CD14-positive monocyte (primary cell): ENCODE measurements around the gene APLF. TPM values are rescaled to one million over a fixed set of nuclear protein-coding genes. Genes with fewer than 3 reads are reported as not detected.

Experiments used
- DNase-seq, 3 donors: peaks; one replicate each; pipeline ENCODE4 v3.0.0-alpha.2; 2011 to 2022
- H2AFZ ChIP-seq: 2 replicates; pipeline ENCODE4 v1.6.0; 2012; ENCODE audit warnings: mild to moderate bottlenecking, low read depth, low read length, inconsistent platforms; ENCODE audit not compliant: insufficient read depth, poor library complexity, severe bottlenecking
- H3K27ac ChIP-seq, 2 donors: 1 replicate in 1 of 2; 2 replicates in 1 of 2; pipeline ENCODE4 v1.5.1; 2012 to 2013; ENCODE audit warnings: low read length in 2 of 2, control low read depth in 1 of 2, inconsistent platforms in 1 of 2, low read depth in 1 of 2, mild to moderate bottlenecking in 1 of 2
- H3K27me3 ChIP-seq, 2 donors: one replicate each; pipeline versions ENCODE4 v1.6.0 to v1.6.1; 2011 to 2013; ENCODE audit warnings: low read length in 2 of 2; ENCODE audit not compliant: control insufficient read depth in 2 of 2, insufficient read depth in 2 of 2
- H3K36me3 ChIP-seq, 2 donors: replicated peaks in 1 of 2; 1 replicate in 1 of 2; 2 replicates in 1 of 2; pipeline versions ENCODE4 v1.5.1 to v1.6.1; 2012 to 2013; ENCODE audit warnings: low read length in 2 of 2, control low read depth in 1 of 2, inconsistent platforms in 1 of 2, mild to moderate bottlenecking in 1 of 2; ENCODE audit not compliant: insufficient read depth in 2 of 2, control insufficient read depth in 1 of 2
- H3K4me1 ChIP-seq, 2 donors: 1 replicate in 1 of 2; 2 replicates in 1 of 2; pipeline versions ENCODE4 v1.5.1 to v1.6.1; 2012 to 2013; ENCODE audit warnings: low read length in 2 of 2, control low read depth in 1 of 2, inconsistent platforms in 1 of 2, mild to moderate bottlenecking in 1 of 2, moderate library complexity in 1 of 2; ENCODE audit not compliant: insufficient read depth in 2 of 2, control insufficient read depth in 1 of 2
- H3K4me2 ChIP-seq: replicated peaks from 2 replicates; pipeline ENCODE3; 2012; ENCODE audit warnings: low read length, moderate library complexity, mild to moderate bottlenecking; ENCODE audit not compliant: poor library complexity, severe bottlenecking; ENCODE audit errors: extremely low read depth
- H3K4me3 ChIP-seq, 3 experiments: fragments of 200-600 bp in 1 of 3; sonication (generic) in 1 of 3; replicated peaks in 1 of 3; 1 replicate in 2 of 3; 2 replicates in 1 of 3; pipeline ENCODE4 v1.5.1; 2011 to 2013; ENCODE audit warnings: low read length in 3 of 3, mild to moderate bottlenecking in 3 of 3, control low read depth in 2 of 3, low read depth in 2 of 3, inconsistent platforms in 1 of 3, moderate library complexity in 1 of 3
- H3K79me2 ChIP-seq: 2 replicates; pipeline ENCODE4 v1.6.0; 2012; ENCODE audit warnings: mild to moderate bottlenecking, control low read depth, inconsistent platforms, low read length, moderate library complexity; ENCODE audit not compliant: insufficient read depth
- H3K9ac ChIP-seq: 2 replicates; pipeline ENCODE4 v1.6.0; 2017; ENCODE audit warnings: low read length, mild to moderate bottlenecking; ENCODE audit not compliant: insufficient read depth, poor library complexity, severe bottlenecking
- H3K9me3 ChIP-seq, 2 donors: replicated peaks in 1 of 2; 1 replicate in 1 of 2; 2 replicates in 1 of 2; pipeline versions ENCODE4 v1.5.1 to v1.6.1; 2012 to 2013; ENCODE audit warnings: low read length in 2 of 2, control low read depth in 1 of 2; ENCODE audit not compliant: control insufficient read depth in 1 of 2, insufficient read depth in 1 of 2
- H4K20me1 ChIP-seq: 2 replicates; pipeline ENCODE4 v1.6.0; 2012; ENCODE audit warnings: mild to moderate bottlenecking, low read length, control low read depth, moderate library complexity; ENCODE audit not compliant: insufficient read depth
- H3K27ac Mint-ChIP-seq, 7 donors: one replicate each; pipeline ENCODE4 v1.8.0; 2020; ENCODE audit warnings: mild to moderate bottlenecking in 7 of 7, mixed read lengths in 7 of 7, moderate library complexity in 6 of 7, inconsistent platforms in 2 of 7
- H3K27me3 Mint-ChIP-seq, 3 donors: one replicate each; pipeline ENCODE4 v1.8.0; 2021 to 2022; ENCODE audit warnings: low read depth in 3 of 3, mild to moderate bottlenecking in 3 of 3, mixed read lengths in 3 of 3, moderate library complexity in 3 of 3, inconsistent platforms in 1 of 3
- H3K36me3 Mint-ChIP-seq, 2 donors: one replicate each; pipeline ENCODE4 v1.8.0; 2020; ENCODE audit warnings: mixed read lengths in 2 of 2, inconsistent platforms in 1 of 2, mild to moderate bottlenecking in 1 of 2
- H3K4me1 Mint-ChIP-seq: one replicate; pipeline ENCODE4 v1.8.0; 2020; ENCODE audit warnings: mild to moderate bottlenecking, mixed read lengths
- H3K4me3 Mint-ChIP-seq, 2 donors: one replicate each; pipeline ENCODE4 v1.8.0; 2020; ENCODE audit warnings: mild to moderate bottlenecking in 2 of 2, mixed read lengths in 2 of 2, moderate library complexity in 1 of 2
- H3K9me3 Mint-ChIP-seq, 7 donors: one replicate each; pipeline ENCODE4 v1.8.0; 2020 to 2022; ENCODE audit warnings: mixed read lengths in 7 of 7, mild to moderate bottlenecking in 6 of 7, moderate library complexity in 6 of 7, inconsistent platforms in 2 of 7
- WGBS: methylation state at CpG from one replicate; pipeline ENCODE4 v1.1.5; 2013; ENCODE audit warnings: missing lambda C conversion rate; ENCODE audit not compliant: insufficient coverage; 5-methylcytosine and 5-hydroxymethylcytosine counted together
- intact Hi-C, 2 donors: fragments of 100-400 bp; cut with micrococcal nuclease; formaldehyde crosslinking; loops; one replicate each; pipeline versions ENCODE4 v1.15.0 to v1.15.1; 2023
- polyA plus RNA-seq, 3 donors: library from polyadenylated mRNA; depleted of rRNA in 1 of 3; unstranded in 2 of 3; stranded (reverse) in 1 of 3; fragments of 300-500 nt in 2 of 3; fragments of >200 nt in 1 of 3; fragmentation: Illumina TruSeq in 2 of 3; gene quantifications; 1 replicate in 2 of 3; 2 replicates in 1 of 3; pipeline ENCODE4 v1.2.3, GENCODE V29; 2012 to 2021
- TF ChIP-seq, protein P1 (sequence below): fragments of 200-600 bp; IDR thresholded peaks from one replicate; pipeline ENCODE4 v1.8.0; 2022; ENCODE audit warnings: antibody characterized with exemption, mild to moderate bottlenecking

APLF gene
- polyA plus RNA-seq, 3 donors, result 0.77 to 1.8 (median 1.2) TPM

DNA sequence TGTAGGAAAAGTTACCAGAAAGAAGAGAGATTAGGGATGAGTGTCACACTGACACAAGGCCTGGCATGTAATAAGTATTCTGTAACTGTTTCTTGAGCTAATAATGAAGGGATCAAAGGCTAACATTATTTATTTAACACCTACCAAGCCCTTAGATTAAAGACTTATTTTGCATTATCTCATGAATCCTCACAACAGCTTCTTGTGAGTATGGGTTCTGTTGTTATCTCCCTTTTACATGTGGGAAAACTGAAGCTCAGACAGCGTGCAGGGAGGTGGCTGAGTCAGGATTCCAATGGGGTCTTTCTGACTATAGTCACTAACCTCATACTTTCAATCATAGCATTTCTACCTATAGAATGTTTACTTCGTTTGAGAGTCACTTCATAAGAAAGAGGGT, 97.0 kb downstream of the APLF start:
- H3K27me3 Mint-ChIP-seq, result peaks cover 0 to 2% (median 2%) of the 10 kb centered on the region in 3 donors

GRCh38 chr2:68565273-68565672, 97.9 kb downstream of the APLF start:
- H3K36me3 Mint-ChIP-seq, result no peaks in the 10 kb centered on the region
- DNase-seq, result no peak

More for the DNA sequence above, 97.0 kb downstream of the APLF start:
- Mint-ChIP-seq H3K36me3 (no peaks in the 10 kb centered on the region), H3K4me3 (no peak overlapping the region), H3K4me1 (peaks cover 3% of the 10 kb centered on the region), H3K27ac (no peak overlapping the region), H3K9me3 (peaks cover 0 to 1% (median 0%) of the 10 kb centered on the region in 7 donors)
- Histone ChIP-seq H3K27ac (no peak overlapping the region), H3K9me3 (no peaks in the 10 kb centered on the region), H3K4me3 (no peak overlapping the region), H4K20me1 (no peaks in the 10 kb centered on the region), H3K36me3 (no peaks in the 10 kb centered on the region), H3K4me1 (no peaks in the 10 kb centered on the region), H3K9ac (no peak overlapping the region), H3K4me2 (no peak overlapping the region), H2AFZ (no peak overlapping the region), H3K79me2 (no peaks in the 10 kb centered on the region), H3K27me3 (no peaks in the 10 kb centered on the region)
- TF ChIP-seq, protein P1, sequence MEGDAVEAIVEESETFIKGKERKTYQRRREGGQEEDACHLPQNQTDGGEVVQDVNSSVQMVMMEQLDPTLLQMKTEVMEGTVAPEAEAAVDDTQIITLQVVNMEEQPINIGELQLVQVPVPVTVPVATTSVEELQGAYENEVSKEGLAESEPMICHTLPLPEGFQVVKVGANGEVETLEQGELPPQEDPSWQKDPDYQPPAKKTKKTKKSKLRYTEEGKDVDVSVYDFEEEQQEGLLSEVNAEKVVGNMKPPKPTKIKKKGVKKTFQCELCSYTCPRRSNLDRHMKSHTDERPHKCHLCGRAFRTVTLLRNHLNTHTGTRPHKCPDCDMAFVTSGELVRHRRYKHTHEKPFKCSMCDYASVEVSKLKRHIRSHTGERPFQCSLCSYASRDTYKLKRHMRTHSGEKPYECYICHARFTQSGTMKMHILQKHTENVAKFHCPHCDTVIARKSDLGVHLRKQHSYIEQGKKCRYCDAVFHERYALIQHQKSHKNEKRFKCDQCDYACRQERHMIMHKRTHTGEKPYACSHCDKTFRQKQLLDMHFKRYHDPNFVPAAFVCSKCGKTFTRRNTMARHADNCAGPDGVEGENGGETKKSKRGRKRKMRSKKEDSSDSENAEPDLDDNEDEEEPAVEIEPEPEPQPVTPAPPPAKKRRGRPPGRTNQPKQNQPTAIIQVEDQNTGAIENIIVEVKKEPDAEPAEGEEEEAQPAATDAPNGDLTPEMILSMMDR, result no peak
- DNase-seq, result no peak
- WGBS, result no CpG with 5 or more reads among the region's 2 CpGs
- intact Hi-C loops, result no loop called here

More at GRCh38 chr2:68565273-68565672, 97.9 kb downstream of the APLF start:
- Histone ChIP-seq H3K27me3 (no peaks in the 10 kb centered on the region), H2AFZ (no peak overlapping the region), H3K4me2 (no peak overlapping the region), H3K36me3 (no peaks in the 10 kb centered on the region), H3K9ac (no peak overlapping the region), H3K4me1 (no peaks in the 10 kb centered on the region), H3K27ac (no peak overlapping the region), H3K4me3 (no peak overlapping the region), H3K9me3 (no peaks in the 10 kb centered on the region), H4K20me1 (no peaks in the 10 kb centered on the region), H3K79me2 (no peaks in the 10 kb centered on the region)
- peaks cover 0 to 2% (median 0%) of the 10 kb centered on the region in 3 donors for H3K27me3 Mint-ChIP-seq
- TF ChIP-seq, protein P1, result no peak
- H3K4me3 Mint-ChIP-seq, result no peak overlapping the region
- no peak overlapping the region for H3K27ac Mint-ChIP-seq
- peaks cover 3% of the 10 kb centered on the region for H3K4me1 Mint-ChIP-seq
- intact Hi-C loops, result no loop called here
- H3K9me3 Mint-ChIP-seq, result peaks cover 0 to 2% (median 0%) of the 10 kb centered on the region in 7 donors
